HUES64 (cell line): Measurements from ENCODE around the gene CACNA1A.
"Not testable (repeated sequence)": the region's sequence is repeated elsewhere in the genome, so short reads cannot be mapped to it uniquely, and the experiment has no call there.

Experiments used
- H3K27ac ChIP-seq: 2 replicates; pipeline ENCODE4 v1.7.0; 2013; ENCODE audit warnings: low read depth, low read length, inconsistent platforms
- H3K27me3 ChIP-seq: 2 replicates; pipeline ENCODE4 v1.6.1; 2013; ENCODE audit warnings: mild to moderate bottlenecking, low read length; ENCODE audit not compliant: insufficient read depth
- H3K36me3 ChIP-seq: 2 replicates; pipeline ENCODE4 v1.6.1; 2013; ENCODE audit warnings: mild to moderate bottlenecking, low read length; ENCODE audit not compliant: insufficient read depth
- H3K4me1 ChIP-seq: 2 replicates; pipeline ENCODE4 v1.6.1; 2013; ENCODE audit warnings: mild to moderate bottlenecking, low read length, moderate library complexity; ENCODE audit not compliant: insufficient read depth
- H3K4me3 ChIP-seq: 2 replicates; pipeline ENCODE4 v1.5.1; 2013; ENCODE audit warnings: mild to moderate bottlenecking, low read length, moderate library complexity
- H3K9ac ChIP-seq: 2 replicates; pipeline ENCODE4 v1.6.1; 2013; ENCODE audit warnings: mild to moderate bottlenecking, low read depth, low read length
- H3K9me3 ChIP-seq: 2 replicates; pipeline ENCODE4 v1.6.1; 2013; ENCODE audit warnings: low read depth, low read length; ENCODE audit not compliant: insufficient read depth
- WGBS: fragments of 150-250, 120-280 bp; methylation state at CpG from one replicate; pipeline ENCODE4 v1.1.7; 2013; ENCODE audit warnings: missing lambda C conversion rate; 5-methylcytosine and 5-hydroxymethylcytosine counted together

CACNA1A gene

DNA sequence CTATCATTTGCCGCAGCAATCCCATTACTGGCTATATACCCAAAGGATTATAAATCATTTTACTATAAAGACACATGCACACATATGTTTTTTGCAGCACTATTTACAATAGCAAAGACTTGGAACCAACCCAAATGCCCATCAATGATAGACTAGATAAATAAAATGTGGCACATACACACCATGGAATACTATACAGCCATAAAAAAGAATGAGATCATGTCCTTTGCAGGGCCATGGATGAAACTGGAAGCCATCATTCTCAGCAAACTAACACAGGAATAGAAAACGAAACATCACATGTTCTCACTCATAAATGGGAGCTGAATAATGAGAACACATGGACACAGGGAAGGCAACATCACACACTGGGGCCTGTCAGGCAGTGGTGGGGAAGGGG lies 23.4 kb upstream of the CACNA1A start:
- WGBS, result 92% methylated on average over 2 of the region's 2 CpGs
- H3K9me3 ChIP-seq, H3K4me1 ChIP-seq, H3K36me3 ChIP-seq, H3K4me3 ChIP-seq, H3K27ac ChIP-seq, H3K27me3 ChIP-seq, H3K9ac ChIP-seq: not testable (repeated sequence)

DNA sequence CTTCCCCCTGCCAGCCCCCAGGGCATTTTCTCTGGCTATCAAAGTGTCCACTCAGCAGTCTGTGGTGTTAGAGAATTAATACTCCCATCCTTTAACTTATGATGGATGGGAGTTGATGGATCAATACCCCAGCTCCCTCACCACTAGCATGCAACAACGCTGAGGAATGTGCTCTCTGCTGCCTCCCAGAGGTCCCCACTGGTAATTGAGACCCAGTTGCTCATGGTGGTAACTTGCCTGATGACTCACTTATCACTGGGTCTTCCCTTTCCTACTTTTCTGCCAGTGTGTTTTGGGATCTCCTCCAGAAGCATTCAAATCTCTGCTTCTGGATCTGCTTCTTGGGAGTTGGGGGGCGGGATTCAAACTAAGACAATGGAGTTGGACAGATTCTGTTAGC lies 20.3 kb upstream of the CACNA1A start:
- 0 out of 2 replicates have a peak, but pooled peaks cover 3% of the 10 kb centered on the region for H3K4me1 ChIP-seq
- H3K36me3 ChIP-seq, result no peaks in the 10 kb centered on the region
- H3K27me3 ChIP-seq, result no peaks in the 10 kb centered on the region
- H3K4me3 ChIP-seq, result no peak overlapping the region
- no peak overlapping the region for H3K9ac ChIP-seq
- H3K27ac ChIP-seq, result no peak overlapping the region
- 25% methylated on average over 2 of the region's 2 CpGs for WGBS
- peaks cover 3% of the 10 kb centered on the region; the same call in 1 of the 2 replicates for H3K9me3 ChIP-seq

DNA sequence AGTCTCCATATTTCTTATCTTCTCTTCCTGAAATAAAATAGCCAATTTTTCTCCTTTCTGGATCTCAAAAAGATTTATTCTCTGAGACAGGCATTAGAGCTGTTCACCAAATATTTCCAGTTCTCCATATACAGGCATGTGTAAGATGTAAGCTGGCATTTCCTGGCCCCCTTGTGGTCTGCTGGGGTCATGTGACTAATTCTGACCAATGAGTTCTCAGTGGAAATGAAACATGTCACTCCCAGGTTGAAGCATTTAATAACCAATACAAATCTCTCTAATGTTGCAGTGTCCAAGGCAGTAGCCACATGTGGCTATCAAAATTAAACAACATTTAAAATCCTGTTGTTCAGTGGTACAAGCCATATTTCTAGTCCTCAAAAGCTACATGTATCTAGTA lies 14.8 kb upstream of the CACNA1A start:
- Histone ChIP-seq H3K9me3 (peaks cover 7% of the 10 kb centered on the region), H3K4me1 (peaks cover 5% of the 10 kb centered on the region), H3K4me3 (no peak overlapping the region), H3K9ac (no peak overlapping the region), H3K27me3 (no peaks in the 10 kb centered on the region), H3K36me3 (no peaks in the 10 kb centered on the region), H3K27ac (no peak overlapping the region)

DNA sequence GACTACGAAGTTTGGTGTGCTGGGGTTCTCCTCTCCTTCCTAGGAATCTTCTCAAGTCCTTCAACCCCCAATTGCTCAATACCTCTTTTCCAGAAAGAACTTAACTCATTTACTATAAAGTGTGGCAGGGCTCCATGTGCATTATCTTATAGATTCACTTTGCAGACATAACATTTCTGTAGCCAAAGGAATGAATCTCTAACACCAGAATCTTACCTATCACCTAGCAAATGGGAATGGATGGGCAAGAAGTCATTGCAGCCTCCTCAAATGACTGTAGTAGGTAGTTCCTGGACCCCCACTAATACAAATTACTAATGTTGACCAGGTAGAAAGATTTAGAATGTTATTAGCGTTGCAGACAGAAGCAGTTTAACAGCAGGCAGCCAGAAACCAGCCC lies 5.7 kb upstream of the CACNA1A start:
- Histone ChIP-seq H3K27me3 (peaks cover 25% of the 10 kb centered on the region), H3K4me1 (peaks cover 12% of the 10 kb centered on the region), H3K4me3 (no peak overlapping the region), H3K9me3 (no peaks in the 10 kb centered on the region), H3K36me3 (no peaks in the 10 kb centered on the region), H3K9ac (no peak overlapping the region), H3K27ac (no peak overlapping the region)
- 55% methylated on average over 1 of the region's 2 CpGs for WGBS

DNA sequence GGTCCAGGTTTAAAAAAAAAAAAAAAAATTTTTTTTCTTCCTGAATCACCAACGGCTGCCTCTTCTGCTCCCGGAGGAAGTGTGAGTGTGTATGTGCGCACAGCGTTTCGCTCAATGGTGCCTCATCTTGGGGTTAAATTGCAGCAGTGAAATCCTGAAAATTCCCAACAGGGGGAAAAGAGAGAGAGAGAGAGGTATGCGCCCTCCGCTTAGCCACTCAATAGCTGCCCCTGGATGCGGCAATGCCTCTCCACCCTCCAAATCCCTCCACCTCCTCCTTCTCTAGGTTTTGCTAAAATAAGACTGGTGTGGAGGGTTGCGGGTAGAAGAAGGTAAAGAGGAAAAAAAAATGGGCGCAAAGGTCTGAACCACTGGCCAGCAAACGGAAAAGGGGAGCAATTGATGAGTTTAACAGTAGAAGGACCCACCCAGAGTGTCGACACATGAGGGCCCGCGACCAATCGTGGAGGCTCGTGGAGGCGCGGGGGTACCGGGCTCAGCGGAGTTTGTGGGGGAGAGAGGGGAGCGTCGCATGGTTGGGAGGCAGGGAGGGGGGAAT lies 853 bp upstream of the CACNA1A start:
- Histone ChIP-seq H3K27me3 (peaks cover 33% of the 10 kb centered on the region), H3K27ac (no peak overlapping the region), H3K36me3 (peaks cover 4% of the 10 kb centered on the region), H3K9ac (peak overlapping the region; percentile 13), H3K4me3 (peak overlapping the region; percentile 94), H3K9me3 (no peaks in the 10 kb centered on the region), H3K4me1 (0 out of 2 replicates have a peak, but pooled peaks cover 13% of the 10 kb centered on the region)
- 2% methylated on average over 19 of the region's 22 CpGs for whole genome bisulfite sequencing

DNA sequence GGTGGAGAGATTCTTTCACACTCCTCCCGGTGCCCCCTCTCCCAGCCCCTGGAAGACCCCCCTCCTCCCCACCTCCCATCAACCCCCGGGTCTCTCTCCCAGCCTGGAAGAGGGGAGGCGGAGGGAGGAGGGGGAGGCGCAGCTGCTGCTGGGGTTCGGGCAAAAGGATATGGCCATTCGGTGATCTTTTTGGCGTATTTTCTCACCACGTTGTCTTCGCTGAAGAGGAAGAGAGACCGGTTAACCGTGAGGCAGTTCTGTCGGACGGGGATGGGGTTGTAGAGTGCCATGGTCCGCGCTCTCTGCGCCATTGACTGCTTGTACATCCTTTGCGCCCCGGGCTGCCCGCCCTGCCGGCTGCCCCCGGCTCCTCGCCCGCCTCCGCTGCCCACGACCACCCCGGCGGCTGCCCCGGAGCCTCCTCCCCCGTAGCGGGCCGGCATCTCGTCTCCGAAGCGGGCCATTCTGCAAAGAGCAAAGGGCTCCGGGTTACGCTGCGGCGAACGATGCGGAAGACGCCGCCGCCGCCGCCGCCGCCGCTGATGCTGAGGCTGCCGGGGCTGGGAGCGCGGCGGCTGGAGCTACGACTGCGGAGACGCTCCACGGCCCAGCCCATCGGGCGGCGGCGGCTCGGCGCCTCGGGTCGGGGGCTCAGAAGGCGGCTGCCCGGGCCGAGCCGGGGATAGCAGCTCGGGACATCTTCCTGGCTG lies 363 bp downstream of the CACNA1A start:
- Histone ChIP-seq H3K4me3 (peak overlapping the region; percentile 94), H3K36me3 (peaks cover 16% of the 10 kb centered on the region), H3K9me3 (no peaks in the 10 kb centered on the region), H3K27ac (no peak overlapping the region), H3K9ac (peak overlapping the region; percentile 60), H3K4me1 (0 out of 2 replicates have a peak, but pooled peaks cover 13% of the 10 kb centered on the region), H3K27me3 (peaks cover 33% of the 10 kb centered on the region)
- 1% methylated on average over 68 of the region's 69 CpGs for WGBS

DNA sequence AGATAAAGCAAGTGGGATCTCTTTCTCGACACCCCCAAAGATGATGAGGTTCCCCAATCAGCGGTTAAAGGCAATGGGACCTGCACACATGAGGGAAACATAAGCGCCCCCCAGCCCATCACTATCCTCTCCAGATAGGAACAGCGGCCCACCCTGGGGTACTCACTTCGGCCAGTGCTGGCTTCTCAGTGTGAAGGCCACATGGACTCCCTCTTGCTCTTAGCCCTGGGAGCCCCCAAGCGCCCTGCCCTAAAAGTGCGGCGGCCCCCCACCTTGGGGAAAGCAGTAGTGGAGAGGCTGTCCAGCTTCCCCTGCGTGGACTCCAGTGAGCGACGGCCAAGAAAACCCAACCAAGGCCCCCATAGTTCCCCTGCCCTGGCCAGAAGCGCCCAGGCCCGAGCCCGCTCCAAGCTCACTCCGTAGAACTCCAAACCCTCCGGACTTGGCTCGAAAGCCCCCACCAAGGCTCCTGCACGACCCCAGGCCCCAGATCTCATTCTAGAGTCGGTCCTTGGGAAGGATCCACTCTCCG lies 1.0 kb downstream of the CACNA1A start:
- Histone ChIP-seq H3K9ac (peak overlapping the region; percentile 60), H3K4me3 (peak overlapping the region; percentile 94), H3K36me3 (peaks cover 18% of the 10 kb centered on the region), H3K4me1 (0 out of 2 replicates have a peak, but pooled peaks cover 13% of the 10 kb centered on the region), H3K27ac (no peak overlapping the region), H3K27me3 (peaks cover 33% of the 10 kb centered on the region), H3K9me3 (no peaks in the 10 kb centered on the region)
- WGBS, result 55% methylated on average over 20 of the region's 20 CpGs

DNA sequence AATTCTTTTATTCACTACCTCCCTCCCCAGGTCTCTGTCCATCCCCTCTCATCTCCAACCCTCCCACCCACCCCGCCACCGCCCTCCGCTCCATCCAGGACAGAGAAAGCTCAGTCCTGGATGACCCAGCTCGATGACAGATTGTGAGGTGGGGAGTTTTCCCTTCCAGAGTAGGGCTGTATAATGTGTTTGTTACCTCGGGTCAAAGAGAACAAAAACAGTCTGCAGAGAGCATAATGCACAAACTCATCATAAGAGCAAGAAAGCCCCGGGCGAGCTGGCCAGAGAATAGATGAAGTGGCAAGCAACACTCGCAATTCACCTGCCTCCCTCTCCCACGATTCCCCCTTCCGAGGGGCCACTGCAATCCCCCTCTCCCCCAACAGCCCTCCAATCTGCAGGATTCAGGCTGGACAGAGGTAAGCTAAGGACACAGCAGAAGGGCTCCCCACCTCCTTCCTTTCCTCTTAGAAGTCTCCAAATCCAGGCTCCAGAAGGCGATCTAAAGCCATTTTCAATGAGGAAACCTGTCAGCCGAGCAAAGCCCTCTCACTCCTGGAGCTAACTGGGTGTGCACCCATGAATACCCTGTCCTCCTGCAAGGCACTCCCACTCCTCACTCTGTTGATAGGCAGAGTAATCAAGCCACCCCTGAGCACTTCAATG lies 2.6 kb downstream of the CACNA1A start:
- no peak overlapping the region for H3K9ac ChIP-seq
- H3K4me3 ChIP-seq, result no peak overlapping the region
- 73% methylated on average over 11 of the region's 12 CpGs for WGBS
- H3K4me1 ChIP-seq, result 0 out of 2 replicates have a peak, but pooled peaks cover 13% of the 10 kb centered on the region
- peaks cover 18% of the 10 kb centered on the region for H3K36me3 ChIP-seq
- H3K27me3 ChIP-seq, result peaks cover 25% of the 10 kb centered on the region
- no peak overlapping the region for H3K27ac ChIP-seq
- no peaks in the 10 kb centered on the region for H3K9me3 ChIP-seq

DNA sequence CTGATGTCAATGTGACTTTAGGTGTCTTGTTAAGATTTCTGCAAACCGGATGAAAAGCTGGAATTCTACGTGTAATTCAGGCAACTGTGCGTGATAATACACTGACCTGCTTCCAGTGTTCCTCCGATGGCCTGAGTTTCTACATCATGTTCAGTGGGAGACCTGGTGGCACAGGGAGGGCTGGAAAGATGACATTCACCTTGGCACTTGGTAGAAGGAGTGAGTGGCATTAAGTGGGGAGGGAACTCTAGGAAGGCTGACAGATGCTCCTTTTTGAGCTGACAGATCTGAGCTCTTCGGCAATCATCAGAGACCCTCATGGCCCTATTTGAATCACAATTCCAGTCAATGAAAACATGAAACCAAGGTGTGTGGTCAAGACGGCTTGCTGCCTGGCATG lies 4.0 kb downstream of the CACNA1A start:
- no peak overlapping the region for H3K9ac ChIP-seq
- 0 out of 2 replicates have a peak, but pooled peaks cover 13% of the 10 kb centered on the region for H3K4me1 ChIP-seq
- H3K36me3 ChIP-seq, result peaks cover 18% of the 10 kb centered on the region
- H3K27ac ChIP-seq, result no peak overlapping the region
- 85% methylated on average over 6 of the region's 6 CpGs for WGBS
- H3K4me3 ChIP-seq, result no peak overlapping the region
- peaks cover 10% of the 10 kb centered on the region for H3K27me3 ChIP-seq
- H3K9me3 ChIP-seq, result no peaks in the 10 kb centered on the region

DNA sequence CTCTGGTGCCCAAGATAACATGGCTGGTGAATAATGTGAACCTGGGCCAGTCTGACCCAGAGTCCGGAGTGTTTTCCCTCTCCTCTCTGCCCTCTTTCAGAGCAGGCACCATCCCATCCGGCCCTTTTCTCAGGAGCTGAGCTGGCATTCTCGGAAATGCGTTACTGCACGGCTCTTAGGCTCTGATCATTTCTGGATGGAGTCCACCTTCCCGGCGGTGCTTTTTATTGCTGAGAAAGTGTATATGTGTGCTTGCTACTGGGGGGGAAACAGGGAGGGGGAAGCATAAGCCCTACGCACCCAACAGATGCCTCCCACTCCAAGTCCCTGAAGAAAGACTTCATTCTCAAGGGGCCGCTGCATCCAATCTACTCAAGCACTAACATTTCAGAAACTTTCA lies 6.6 kb downstream of the CACNA1A start:
- H3K4me3 ChIP-seq, result no peak overlapping the region
- H3K27me3 ChIP-seq, result 0 out of 2 replicates have a peak, but pooled peaks cover 2% of the 10 kb centered on the region
- no peaks in the 10 kb centered on the region for H3K9me3 ChIP-seq
- H3K9ac ChIP-seq, result no peak overlapping the region
- WGBS, result 95% methylated on average over 9 of the region's 9 CpGs
- H3K4me1 ChIP-seq, result 0 out of 2 replicates have a peak, but pooled peaks cover 10% of the 10 kb centered on the region
- no peak overlapping the region for H3K27ac ChIP-seq
- H3K36me3 ChIP-seq, result peaks cover 18% of the 10 kb centered on the region
